ENCODE data around the gene CCDC34. TPM values are rescaled to one million over a fixed set of nuclear protein-coding genes. Genes with fewer than 3 reads are reported as not detected.

CCDC34 gene
- total RNA-seq, 1 donor from 2014 or later = 30.6 TPM

GRCh38 chr11:27370374-27370773, 7.4 kb upstream of the CCDC34 start:
- peak overlapping the region; percentile 60 for H3K27ac ChIP-seq

GRCh38 chr11:27367881-27368280, 4.9 kb upstream of the CCDC34 start:
- Histone ChIP-seq H3F3A (ENCODE audit: low read depth) (peaks cover 93% of the 10 kb centered on the region), H3K4me3 (no peak overlapping the region), H3K27ac (peak overlapping the region; percentile 56), H3K9me3 (ENCODE audit: low read depth) (no peaks in the 10 kb centered on the region), H3K4me1 (peaks cover 10% of the 10 kb centered on the region), H3K36me3 (peaks cover 41% of the 10 kb centered on the region), H3K79me2 (ENCODE audit: low read depth) (peaks cover 24% of the 10 kb centered on the region), H3K9ac (no peak overlapping the region), H4K20me1 (ENCODE audit: low read depth) (peaks cover 31% of the 10 kb centered on the region), H3K27me3 (no peaks in the 10 kb centered on the region), H3K4me2 (no peak overlapping the region), H2AFZ (replicated peaks) (no peak overlapping the region)
- peaks cover 7% of the 10 kb centered on the region for H3K36me3 Mint-ChIP-seq
- peaks cover 8% of the 10 kb centered on the region for H3K4me1 Mint-ChIP-seq
- TF ChIP-seq CTCF (IDR thresholded peaks at IDR 0.05) (no peak), EZH2 (IDR thresholded peaks at IDR 0.05) (no peak), EZH2phosphoT487 (IDR thresholded peaks at IDR 0.05) (no peak)
- DNase-seq (ENCODE audit: low spot score) = no peak
- H3K4me3 Mint-ChIP-seq = no peak overlapping the region
- H3K27ac Mint-ChIP-seq = no peak overlapping the region
- no peaks in the 10 kb centered on the region for H3K9me3 Mint-ChIP-seq
- no peaks in the 10 kb centered on the region for H3K27me3 Mint-ChIP-seq (ENCODE audit: insufficient read depth, low read depth)

More at GRCh38 chr11:27370374-27370773, 7.4 kb upstream of the CCDC34 start:
- Histone ChIP-seq H3K36me3 (peaks cover 58% of the 10 kb centered on the region), H3F3A (ENCODE audit: low read depth) (peaks cover 81% of the 10 kb centered on the region), H3K4me3 (no peak overlapping the region), H3K9me3 (ENCODE audit: low read depth) (no peaks in the 10 kb centered on the region), H3K9ac (no peak overlapping the region), H3K79me2 (ENCODE audit: low read depth) (peaks cover 37% of the 10 kb centered on the region), H3K27me3 (no peaks in the 10 kb centered on the region), H3K4me2 (no peak overlapping the region), H4K20me1 (ENCODE audit: low read depth) (peaks cover 32% of the 10 kb centered on the region), H3K4me1 (no peaks in the 10 kb centered on the region), H2AFZ (replicated peaks) (no peak overlapping the region)
- no peak for DNase-seq (ENCODE audit: low spot score)
- Mint-ChIP-seq H3K9me3 (no peaks in the 10 kb centered on the region), H3K27me3 (ENCODE audit: insufficient read depth, low read depth) (no peaks in the 10 kb centered on the region), H3K27ac (no peak overlapping the region), H3K4me1 (no peaks in the 10 kb centered on the region), H3K4me3 (no peak overlapping the region), H3K36me3 (peaks cover 10% of the 10 kb centered on the region)
- TF ChIP-seq EZH2 (IDR thresholded peaks at IDR 0.05) = no peak
- TF ChIP-seq EZH2phosphoT487 (IDR thresholded peaks at IDR 0.05) = no peak
- TF ChIP-seq CTCF (IDR thresholded peaks at IDR 0.05) = no peak

GRCh38 chr11:27363576-27364117, 632 bp upstream of the CCDC34 start:
- Histone ChIP-seq H3K9ac (no peak overlapping the region), H3F3A (ENCODE audit: low read depth) (peaks cover 60% of the 10 kb centered on the region), H3K36me3 (peaks cover 15% of the 10 kb centered on the region), H3K4me1 (peaks cover 15% of the 10 kb centered on the region), H4K20me1 (ENCODE audit: low read depth) (peaks cover 17% of the 10 kb centered on the region), H3K79me2 (ENCODE audit: low read depth) (peaks cover 20% of the 10 kb centered on the region), H2AFZ (replicated peaks) (no peak overlapping the region), H3K27me3 (no peaks in the 10 kb centered on the region), H3K4me3 (peak overlapping the region; percentile 62), H3K9me3 (ENCODE audit: low read depth) (no peaks in the 10 kb centered on the region), H3K27ac (peak overlapping the region; percentile 47), H3K4me2 (peak overlapping the region; percentile 84)
- Mint-ChIP-seq H3K4me1 (peaks cover 41% of the 10 kb centered on the region), H3K27me3 (ENCODE audit: insufficient read depth, low read depth) (peaks cover 2% of the 10 kb centered on the region), H3K36me3 (peaks cover 11% of the 10 kb centered on the region), H3K27ac (peak overlapping the region; percentile 85), H3K4me3 (peak overlapping the region; percentile 85), H3K9me3 (no peaks in the 10 kb centered on the region)
- no peak for DNase-seq (ENCODE audit: low spot score)
- TF ChIP-seq EZH2phosphoT487 (IDR thresholded peaks at IDR 0.05) (no peak), EZH2 (IDR thresholded peaks at IDR 0.05) (no peak), CTCF (IDR thresholded peaks at IDR 0.05) (no peak)

Measured in neural progenitor cell (in vitro differentiated cells).